Endothelial cell of umbilical vein (primary cell): ENCODE results near the gene PFAS. TPM values are rescaled to one million over a fixed set of nuclear protein-coding genes. Genes with fewer than 3 reads are reported as not detected.
A peak's percentile ranks its signal among the peaks of the same experiment; 100 is the strongest.

ENCODE experiments used
- BruUV-seq: library from RNA; stranded (reverse); fragments of 400-500 nt; replicated peaks from 2 replicates; lab custom pipeline; 2021; lab: Mats Ljungman, UMichigan
- CTCF ChIA-PET: fragments of 300-600, 350-600 bp; sonication (Branson Sonifier 250); formaldehyde crosslinking; loops from one replicate; lab custom pipeline; 2021; ENCODE audit warnings: antibody characterized with exemption, inconsistent platforms; lab: Charles Lee
- POLR2A ChIA-PET: fragments of 300-600, 350-600 bp; sonication (Branson Sonifier 250); formaldehyde crosslinking; loops from one replicate; lab custom pipeline; 2021; ENCODE audit warnings: antibody characterized with exemption, inconsistent platforms; lab: Charles Lee
- DNase-seq: peaks from one replicate; pipeline ENCODE4 v3.0.0-alpha.2; 2011; ENCODE audit warnings: low read depth, low spot score
- FAIRE-seq: peaks from 2 replicates; lab custom pipeline; 2011; peaks lifted over from hg19 to GRCh38; lab: Jason Lieb, UNC
- H2AFZ ChIP-seq: 2 replicates; pipeline ENCODE4 v1.6.0; 2012; ENCODE audit warnings: low read depth, low read length, control low read depth, inconsistent platforms
- H3K27ac ChIP-seq: 2 replicates; pipeline ENCODE4 v1.5.1; 2011; ENCODE audit warnings: low read depth, mild to moderate bottlenecking, control low read depth, low read length, moderate library complexity; ENCODE audit not compliant: insufficient read depth
- H3K27me3 ChIP-seq, 2 experiments: 2 replicates each; pipeline versions ENCODE4 v1.6.0 to v1.6.1; 2011; ENCODE audit warnings: low read length in 2 of 2, mixed read lengths in 1 of 2; ENCODE audit not compliant: control insufficient read depth in 2 of 2, insufficient read depth in 2 of 2
- H3K36me3 ChIP-seq, 2 experiments: 2 replicates in 1 of 2; 3 replicates in 1 of 2; pipeline ENCODE4 v1.5.1; 2011; ENCODE audit warnings: low read length in 2 of 2, mild to moderate bottlenecking in 1 of 2, moderate library complexity in 1 of 2; ENCODE audit not compliant: control insufficient read depth in 2 of 2, insufficient read depth in 2 of 2; ENCODE audit errors: extremely low read depth in 1 of 2
- H3K4me1 ChIP-seq: 3 replicates; pipeline ENCODE4 v1.5.1; 2011; ENCODE audit warnings: mild to moderate bottlenecking, low read length; ENCODE audit not compliant: control insufficient read depth, insufficient read depth; ENCODE audit errors: extremely low read depth
- H3K4me2 ChIP-seq: 2 replicates; pipeline ENCODE4 v1.6.1; 2011; ENCODE audit warnings: low read length, control low read depth, mixed read lengths; ENCODE audit not compliant: insufficient read depth
- H3K4me3 ChIP-seq, 3 experiments: fragments of 200-600 bp in 1 of 3; sonication (generic), shearing (Covaris generic) in 1 of 3; replicated peaks in 1 of 3; 2 replicates each; pipeline ENCODE4 v1.5.1; 2011 to 2016; ENCODE audit warnings: control low read depth in 3 of 3, low read length in 3 of 3, mild to moderate bottlenecking in 2 of 3, inconsistent platforms in 1 of 3, low read depth in 1 of 3, moderate library complexity in 1 of 3; ENCODE audit not compliant: insufficient read depth in 1 of 3
- H3K79me2 ChIP-seq: 2 replicates; pipeline ENCODE4 v1.6.0; 2012; ENCODE audit warnings: low read length, inconsistent platforms; ENCODE audit not compliant: control insufficient read depth, insufficient read depth
- H3K9ac ChIP-seq: replicated peaks from 2 replicates; pipeline ENCODE3; 2011; ENCODE audit warnings: low read length, control low read depth; ENCODE audit not compliant: insufficient read depth; ENCODE audit errors: extremely low read depth
- H3K9me1 ChIP-seq: replicated peaks from 3 replicates; pipeline ENCODE4 v1.6.0; 2011; ENCODE audit warnings: mild to moderate bottlenecking, low read length; ENCODE audit not compliant: control insufficient read depth, insufficient read depth; ENCODE audit errors: extremely low read depth
- H3K9me3 ChIP-seq: replicated peaks from 2 replicates; pipeline ENCODE4 v1.5.1; 2012; ENCODE audit warnings: low read length, inconsistent platforms; ENCODE audit not compliant: control insufficient read depth, insufficient read depth
- H4K20me1 ChIP-seq: replicated peaks from 2 replicates; pipeline ENCODE3; 2011; ENCODE audit warnings: mild to moderate bottlenecking, low read length; ENCODE audit not compliant: control insufficient read depth, insufficient read depth; ENCODE audit errors: extremely low read depth
- EZH2 ChIP-seq: IDR thresholded peaks from 2 replicates; pipeline ENCODE4 v1.6.1; 2012; ENCODE audit warnings: borderline replicate concordance, low read depth, mild to moderate bottlenecking, moderate library complexity, low read length, inconsistent platforms; ENCODE audit not compliant: severe bottlenecking
- FOS ChIP-seq: IDR thresholded peaks from 2 replicates; pipeline ENCODE4 v1.6.1; 2011; ENCODE audit warnings: mild to moderate bottlenecking, low read length, moderate library complexity, borderline replicate concordance; ENCODE audit not compliant: insufficient read depth
- GATA2 ChIP-seq: IDR thresholded peaks from 2 replicates; pipeline ENCODE4 v1.7.0; 2011; ENCODE audit warnings: low read depth, mild to moderate bottlenecking, moderate library complexity, mixed read lengths, low read length; ENCODE audit not compliant: insufficient read length, insufficient read depth
- JUN ChIP-seq: IDR thresholded peaks from 2 replicates; pipeline ENCODE4 v1.6.1; 2011; ENCODE audit warnings: borderline replicate concordance, low read depth; ENCODE audit not compliant: insufficient read length, insufficient read depth
- MAX ChIP-seq: IDR thresholded peaks from 2 replicates; pipeline ENCODE4 v1.6.1; 2011; ENCODE audit not compliant: insufficient read depth, insufficient read length
- MYC ChIP-seq: IDR thresholded peaks from one replicate; pipeline ENCODE4 v1.6.1; 2011; ENCODE audit warnings: mild to moderate bottlenecking, low read depth, low read length
- POLR2A ChIP-seq: IDR thresholded peaks from 2 replicates; pipeline ENCODE4 v1.6.1; 2012; ENCODE audit warnings: low read depth, mild to moderate bottlenecking, control low read depth, low read length
- POLR2AphosphoS5 ChIP-seq: IDR thresholded peaks from 2 replicates; pipeline ENCODE4 v1.6.1; 2012; ENCODE audit warnings: low read depth, mild to moderate bottlenecking, control low read depth, low read length, moderate library complexity; ENCODE audit not compliant: insufficient read depth
- dilution Hi-C: fragments of 300-500 bp; cut with MboI; formaldehyde crosslinking; loops from one replicate; pipeline ENCODE4 v1.15.0; 2019; ENCODE audit warnings: low sequenced_read_pairs; ENCODE audit not compliant: extremely low pct_ligation_motif_present
- intact Hi-C: fragments of 100-400 bp; cut with micrococcal nuclease; formaldehyde crosslinking; loops from one replicate; pipeline ENCODE4 v1.10.0; 2022
- polyA plus RNA-seq, 4 experiments: library from polyadenylated mRNA; depleted of rRNA in 3 of 4; stranded (reverse) in 3 of 4; unstranded in 1 of 4; fragments of >200 nt; gene quantifications; 2 replicates each; pipeline versions ENCODE4 v1.2.1 to v1.2.3, GENCODE V29; 2011 to 2012; ENCODE audit warnings: missing spikeins in 1 of 4
- total RNA-seq: library from RNA; stranded (reverse); gene quantifications from 2 replicates; pipeline ENCODE4 v1.2.3, GENCODE V29; 2021
- TF ChIP-seq, protein P1 (sequence below), 2 donors: IDR thresholded peaks; 1 replicate in 1 of 2; 2 replicates in 1 of 2; pipeline ENCODE4 v1.5.1; 2011; ENCODE audit warnings: low read length in 2 of 2, mild to moderate bottlenecking in 2 of 2, moderate library complexity in 2 of 2, control low read depth in 1 of 2, inconsistent platforms in 1 of 2, low read depth in 1 of 2; ENCODE audit not compliant: insufficient read depth in 1 of 2; ENCODE audit errors: extremely low read depth in 1 of 2

Gene PFAS
- total and polyA plus RNA-seq, 2 donors (not counting 3 experiments of a cell fraction or from before 2014, with no cell fraction given): 34.1 to 108 TPM

DNA sequence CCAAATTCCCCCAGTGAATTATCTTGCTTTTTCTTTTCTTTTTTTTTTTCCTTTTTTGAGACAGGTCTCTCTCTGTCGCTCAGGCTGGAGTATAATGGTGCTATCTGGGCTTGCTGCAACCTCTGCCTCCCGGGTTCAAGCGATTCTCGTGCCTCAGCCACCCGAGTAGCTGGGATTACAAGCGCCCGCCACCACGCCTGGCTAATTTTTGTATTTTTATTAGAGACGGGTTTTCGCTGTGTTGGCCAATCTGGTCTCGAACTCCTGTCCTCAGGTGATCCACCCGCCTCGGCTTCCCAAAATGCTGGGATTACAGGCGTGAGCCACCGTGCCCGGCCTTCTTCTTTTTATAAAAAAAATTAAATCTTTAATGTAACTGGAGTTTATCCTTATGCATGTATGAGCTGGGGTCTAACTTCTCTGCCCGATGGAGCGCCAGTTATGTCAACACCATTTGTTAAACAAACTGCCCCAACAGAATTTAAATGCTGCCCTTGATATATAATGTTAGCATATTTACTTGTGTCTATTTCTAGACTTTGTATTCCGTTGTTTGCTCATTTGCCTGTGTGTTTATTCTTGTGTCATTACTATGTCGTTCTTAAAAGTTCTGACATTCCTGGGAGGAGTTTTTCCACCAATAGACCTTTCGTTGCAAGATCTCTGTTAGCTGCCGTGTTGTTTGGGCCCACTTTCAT is 38.2 kb upstream of the PFAS start:
- Histone ChIP-seq H3K9me1 (no peaks in the 10 kb centered on the region), H3K79me2 (peaks cover 33% of the 10 kb centered on the region), H3K9me3 (no peaks in the 10 kb centered on the region), H3K4me3 (peak overlapping the region; percentile 39 to 78 (median 77)), H3K4me1 (peaks cover 13% of the 10 kb centered on the region), H3K9ac (peak overlapping the region; percentile 77), H3K27me3 (no peaks in the 10 kb centered on the region), H3K27ac (peak overlapping the region; percentile 62), H2AFZ (peak overlapping the region; percentile 72), H3K4me2 (peak overlapping the region; percentile 74), H3K36me3 (peaks cover 0 to 4% of the 10 kb centered on the region in 2 experiments), H4K20me1 (no peaks in the 10 kb centered on the region)
- POLR2A ChIA-PET: interaction anchor here (0.7 to 2.3 kb wide), 6 partner anchors 10 to 225 kb away, joined by 3 to 14 read pairs (median 4); partner anchors contain the start of genes BORCS6, CTC1 and NDEL1
- DNase-seq (peak; percentile 31), FAIRE-seq (no peak)
- TF ChIP-seq, protein P1, sequence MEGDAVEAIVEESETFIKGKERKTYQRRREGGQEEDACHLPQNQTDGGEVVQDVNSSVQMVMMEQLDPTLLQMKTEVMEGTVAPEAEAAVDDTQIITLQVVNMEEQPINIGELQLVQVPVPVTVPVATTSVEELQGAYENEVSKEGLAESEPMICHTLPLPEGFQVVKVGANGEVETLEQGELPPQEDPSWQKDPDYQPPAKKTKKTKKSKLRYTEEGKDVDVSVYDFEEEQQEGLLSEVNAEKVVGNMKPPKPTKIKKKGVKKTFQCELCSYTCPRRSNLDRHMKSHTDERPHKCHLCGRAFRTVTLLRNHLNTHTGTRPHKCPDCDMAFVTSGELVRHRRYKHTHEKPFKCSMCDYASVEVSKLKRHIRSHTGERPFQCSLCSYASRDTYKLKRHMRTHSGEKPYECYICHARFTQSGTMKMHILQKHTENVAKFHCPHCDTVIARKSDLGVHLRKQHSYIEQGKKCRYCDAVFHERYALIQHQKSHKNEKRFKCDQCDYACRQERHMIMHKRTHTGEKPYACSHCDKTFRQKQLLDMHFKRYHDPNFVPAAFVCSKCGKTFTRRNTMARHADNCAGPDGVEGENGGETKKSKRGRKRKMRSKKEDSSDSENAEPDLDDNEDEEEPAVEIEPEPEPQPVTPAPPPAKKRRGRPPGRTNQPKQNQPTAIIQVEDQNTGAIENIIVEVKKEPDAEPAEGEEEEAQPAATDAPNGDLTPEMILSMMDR (IDR thresholded peaks at IDR 0.05; ENCODE audit: extremely low read depth in 1 of 2, insufficient read depth in 1 of 2, low read depth in 1 of 2, low read length in 2 of 2): no peak
- TF ChIP-seq MYC (no peak), GATA2 (no peak), FOS (no peak), POLR2AphosphoS5 (no peak), MAX (no peak), POLR2A (no peak), JUN (no peak), EZH2 (no peak)
- TSS peak; percentile 60 for BruUV-seq
- intact Hi-C loops: loop anchor here (1.0 kb wide), 3 partner anchors 9 to 24 kb away; no protein-coding TSS in a partner anchor
- dilution Hi-C loops: no loop called here
- CTCF ChIA-PET: interaction anchor here (0.9 to 2.1 kb wide), 8 partner anchors 8 to 37 kb away, joined by 3 to 10 read pairs (median 4); partner anchors contain the start of genes BORCS6 and CTC1
